Ecto neural progenitor cell (in vitro differentiated cells): ENCODE results near the gene PRAMEF14.
"Not testable (repeated sequence)": the region's sequence is repeated elsewhere in the genome, so short reads cannot be mapped to it uniquely, and the experiment has no call there.

Experiments used
- DNase-seq: peaks from one replicate; pipeline ENCODE4 v3.0.0-alpha.2; 2018; ENCODE audit warnings: low spot score

Gene PRAMEF14, protein sequence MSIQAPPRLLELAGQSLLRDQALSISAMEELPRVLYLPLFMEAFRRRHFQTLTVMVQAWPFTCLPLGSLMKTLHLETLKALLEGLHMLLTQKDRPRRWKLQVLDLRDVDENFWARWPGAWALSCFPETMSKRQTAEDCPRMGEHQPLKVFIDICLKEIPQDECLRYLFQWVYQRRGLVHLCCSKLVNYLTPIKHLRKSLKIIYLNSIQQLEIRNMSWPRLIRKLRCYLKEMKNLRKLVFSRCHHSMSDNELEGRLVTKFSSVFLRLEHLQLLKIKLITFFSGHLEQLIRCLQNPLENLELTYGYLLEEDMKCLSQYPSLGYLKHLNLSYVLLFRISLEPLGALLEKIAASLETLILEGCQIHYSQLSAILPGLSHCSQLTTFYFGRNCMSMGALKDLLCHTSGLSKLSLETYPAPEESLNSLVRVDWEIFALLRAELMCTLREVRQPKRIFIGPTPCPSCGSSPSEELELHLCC

DNA sequence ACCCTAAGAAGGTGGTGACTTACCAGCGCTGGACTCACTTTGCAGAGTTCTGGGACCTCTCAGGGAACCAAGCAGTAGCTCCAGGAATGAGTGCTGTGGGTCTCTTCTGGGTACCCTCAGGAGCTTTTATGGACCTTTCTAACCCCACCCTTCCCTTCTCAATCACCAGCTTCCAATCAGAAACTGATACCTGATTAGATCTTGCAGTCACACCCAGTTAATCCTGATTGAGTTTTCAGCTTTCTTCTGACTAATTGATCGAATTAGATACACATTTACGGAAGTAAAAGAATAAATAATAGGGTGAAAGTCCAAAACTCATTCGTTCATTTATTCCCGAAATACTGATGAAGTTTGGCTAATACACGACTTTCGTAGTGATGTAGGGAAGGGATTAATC lies at the start of gene PRAMEF14:
Gene PRAMEF14, minus strand, starts transcription at position 101 of the 400 bp plus-strand sequence. CDS start 1,820 bp downstream, outside the sequence.
- not testable (repeated sequence) for DNase-seq

DNA sequence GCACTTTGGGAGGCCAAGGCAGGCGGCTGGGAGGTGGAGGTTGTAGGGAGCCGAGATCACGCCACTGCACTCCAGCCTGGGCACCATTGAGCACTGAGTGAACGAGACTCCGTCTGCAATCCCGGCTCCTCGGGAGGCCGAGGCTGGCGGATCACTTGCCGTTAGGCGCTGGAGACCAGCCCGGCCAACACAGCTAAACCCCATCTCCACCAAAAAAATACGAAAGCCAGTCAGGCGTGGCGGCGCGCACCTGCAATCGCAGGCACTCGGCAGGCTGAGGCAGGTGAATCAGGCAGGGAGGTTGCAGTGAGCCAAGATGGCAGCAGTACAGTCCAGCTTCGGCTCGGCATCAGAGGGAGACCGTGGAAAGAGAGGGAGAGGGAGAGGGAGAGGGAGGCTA lies 48.4 kb upstream of the PRAMEF14 start:
- DNase-seq = not testable (repeated sequence)

DNA sequence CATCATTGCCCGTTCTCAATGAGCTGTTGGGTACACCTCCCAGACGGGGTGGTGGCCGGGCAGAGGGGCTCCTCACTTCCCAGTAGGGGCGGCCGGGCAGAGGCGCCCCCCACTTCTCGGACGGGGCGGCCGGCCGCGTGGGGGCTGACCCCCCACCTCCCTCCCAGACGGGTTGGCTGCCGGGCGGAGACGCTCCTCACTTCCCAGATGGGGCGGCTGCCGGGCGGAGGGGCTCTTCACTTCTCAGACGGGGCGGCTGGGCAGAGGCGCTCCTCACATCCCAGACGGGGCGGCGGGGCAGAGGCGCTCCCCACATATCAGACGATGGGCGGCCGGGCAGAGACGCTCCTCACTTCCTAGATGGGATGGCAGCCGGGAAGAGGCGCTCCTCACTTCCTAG lies 47.8 kb upstream of the PRAMEF14 start:
- not testable (repeated sequence) for DNase-seq

DNA sequence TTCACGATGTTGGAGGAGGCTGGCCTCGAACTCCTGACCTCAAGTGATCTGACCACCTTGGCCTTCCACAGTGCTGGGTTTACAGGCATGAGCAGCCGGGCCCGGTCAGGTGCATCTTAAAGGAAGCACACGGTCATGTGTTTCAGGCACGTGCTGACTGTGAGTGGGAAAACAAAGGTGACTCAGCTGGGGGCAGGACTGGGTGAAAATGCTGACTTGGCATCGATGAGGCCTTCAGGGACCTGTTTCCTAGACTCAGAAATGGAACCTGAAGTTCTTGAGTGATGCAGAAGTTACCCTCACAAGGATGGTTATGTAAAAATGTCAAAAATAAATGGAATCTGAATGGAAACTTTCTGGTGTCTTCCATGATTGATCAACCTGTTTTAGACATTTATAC lies 46.1 kb upstream of the PRAMEF14 start:
- not testable (repeated sequence) for DNase-seq

GRCh38 chr1:13389332-13389731 lies 42.4 kb upstream of the PRAMEF14 start, which contains the start of gene PRAMEF17:
Gene PRAMEF17 (plus strand): TSS chr1:13389632. CDS start chr1:13389658, 26 bp downstream.
- DNase-seq = not testable (repeated sequence)

GRCh38 chr1:13380380-13380779 lies 33.4 kb upstream of the PRAMEF14 start:
- not testable (repeated sequence) for DNase-seq

GRCh38 chr1:13378983-13379382 lies 32.0 kb upstream of the PRAMEF14 start:
- not testable (repeated sequence) for DNase-seq

DNA sequence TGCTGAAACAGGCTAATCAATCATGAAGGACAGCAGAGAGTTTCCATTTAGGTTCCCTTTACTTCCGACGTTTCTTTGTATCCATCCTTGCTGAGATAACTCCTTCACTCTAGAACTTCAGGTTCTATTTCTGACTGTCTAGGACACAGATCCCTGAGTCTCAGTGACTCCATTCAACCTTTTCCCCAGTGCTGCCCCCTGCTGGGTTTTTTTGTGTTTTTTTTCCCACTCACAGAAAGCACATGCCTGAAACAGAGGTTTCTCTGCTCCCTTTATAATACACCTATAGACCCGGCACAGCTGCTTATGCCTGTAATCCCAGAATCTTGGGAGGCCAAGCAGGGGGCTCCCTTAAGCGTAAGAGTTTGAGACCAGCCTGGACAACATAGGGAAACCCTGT lies 21.6 kb upstream of the PRAMEF14 start:
- DNase-seq = not testable (repeated sequence)

GRCh38 chr1:13366536-13366935 lies 19.6 kb upstream of the PRAMEF14 start:
- DNase-seq = not testable (repeated sequence)

DNA sequence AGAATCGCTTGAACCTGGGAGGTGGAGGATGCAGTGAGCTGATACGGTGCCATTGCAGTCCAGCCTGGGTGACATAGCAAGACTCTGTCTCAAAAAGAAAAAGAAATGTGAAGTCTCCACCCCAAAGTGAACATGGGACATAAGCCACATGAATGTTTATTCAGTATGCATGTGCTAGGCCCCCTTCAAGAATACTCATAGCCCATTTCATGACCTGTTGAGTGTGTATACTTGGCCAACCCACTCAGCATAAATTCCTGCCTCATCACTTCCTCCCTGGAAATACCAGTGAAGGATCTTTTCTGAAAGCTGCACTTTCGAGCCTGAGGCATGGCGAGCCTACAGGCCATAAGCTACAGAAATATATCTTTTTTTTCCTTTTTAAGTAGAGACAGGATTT lies 18.0 kb upstream of the PRAMEF14 start:
- DNase-seq = not testable (repeated sequence)

DNA sequence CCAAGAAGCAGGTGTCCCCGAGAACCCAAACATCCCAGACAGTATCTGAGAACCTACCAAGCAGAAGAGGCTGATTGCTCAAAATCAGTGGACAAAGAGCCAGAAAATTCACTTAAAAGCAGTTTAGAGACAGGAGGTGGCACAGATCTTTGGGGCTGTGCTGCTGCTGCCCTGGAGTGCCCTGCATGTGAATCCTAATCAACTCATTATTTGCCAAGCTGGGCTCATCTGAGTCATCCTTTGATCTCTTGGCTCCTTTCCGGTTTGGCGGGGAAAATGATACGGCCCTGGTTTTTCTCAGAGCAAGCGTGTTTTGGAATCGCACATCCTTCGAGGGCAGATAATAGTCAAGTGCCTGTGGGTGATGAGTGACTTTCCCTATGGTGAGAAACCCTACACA lies 15.4 kb upstream of the PRAMEF14 start:
- not testable (repeated sequence) for DNase-seq

DNA sequence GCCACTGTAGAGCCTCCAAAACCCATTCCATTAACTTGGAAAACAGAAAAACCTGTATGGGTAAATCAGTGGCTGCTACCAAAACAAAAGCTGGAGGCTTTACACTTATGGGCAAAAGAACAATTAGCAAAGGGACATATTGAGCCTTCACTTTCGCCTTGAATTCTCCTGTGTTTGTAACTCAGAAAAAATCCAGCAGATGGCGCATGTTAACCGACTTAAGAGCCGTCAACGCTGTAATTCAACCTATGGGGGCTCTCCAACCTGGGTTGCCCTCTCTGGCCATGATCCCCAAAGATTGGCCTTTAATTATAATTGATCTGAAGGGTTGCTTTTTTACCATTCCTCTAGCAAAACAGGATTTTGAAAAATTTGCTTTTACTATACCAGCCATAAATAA lies 9.8 kb upstream of the PRAMEF14 start:
- not testable (repeated sequence) for DNase-seq

DNA sequence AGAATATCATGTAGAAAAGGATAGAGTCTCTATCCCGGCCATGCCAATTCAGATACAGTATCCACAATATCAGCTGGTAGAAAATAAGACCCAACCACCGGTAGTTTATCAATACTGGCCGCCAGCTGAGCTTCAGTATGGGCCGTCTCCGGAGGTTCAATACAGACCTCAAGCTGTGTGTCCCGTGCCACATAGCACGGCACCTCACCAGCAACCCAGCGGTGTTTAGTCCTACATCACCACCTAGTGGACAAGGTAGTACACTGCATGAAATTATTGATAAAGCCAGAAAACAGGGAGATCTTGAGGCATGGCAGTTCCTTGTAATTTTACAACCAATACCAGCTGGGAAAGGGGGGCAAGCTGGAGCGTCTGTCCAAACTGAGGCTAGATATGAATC lies 7.5 kb upstream of the PRAMEF14 start:
- DNase-seq = not testable (repeated sequence)

- not testable (repeated sequence) for DNase-seq
These were observed 6.5 kb upstream of the PRAMEF14 start for GRCh38 chr1:13353476-13353875.

DNA sequence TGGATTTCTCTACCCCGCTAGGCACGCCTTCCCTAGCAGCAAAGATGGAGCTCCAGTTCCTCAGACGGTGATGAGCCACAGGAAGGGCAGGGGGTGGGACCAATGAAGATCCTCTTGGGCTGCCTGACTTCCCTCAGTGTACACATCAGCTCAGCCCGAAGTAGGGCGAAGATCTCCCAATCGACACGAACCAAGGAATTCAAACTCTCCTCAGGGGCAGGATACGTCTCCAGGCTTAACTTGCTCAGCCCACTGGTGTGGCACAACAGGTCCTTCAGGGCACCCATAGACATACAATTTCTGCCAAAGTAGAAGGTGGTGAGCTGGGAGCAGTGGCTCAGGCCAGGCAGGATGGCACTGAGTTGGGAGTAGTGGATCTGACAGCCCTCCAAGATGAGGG lies 4.4 kb downstream of the PRAMEF14 start:
- DNase-seq = not testable (repeated sequence)

DNA sequence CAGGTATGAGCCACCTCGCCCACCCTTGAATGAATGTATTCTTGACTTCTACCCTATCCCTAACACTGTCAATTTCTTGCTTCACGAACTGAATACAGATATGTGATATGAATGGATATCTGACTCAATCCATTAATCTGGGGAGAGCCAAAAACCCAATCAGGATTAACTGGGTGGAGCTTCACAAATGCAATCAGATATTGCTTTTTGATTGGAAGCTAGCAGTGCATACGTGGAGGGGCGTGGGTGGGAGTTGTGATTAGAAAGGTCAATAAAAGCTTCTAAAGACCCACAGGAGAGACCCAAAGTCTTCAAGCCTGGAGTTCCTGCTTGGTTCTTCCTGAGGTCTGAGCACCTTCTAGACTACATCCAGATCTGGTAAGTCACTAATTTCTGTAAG lies 31.7 kb downstream of the PRAMEF14 start, which contains the start of gene PRAMEF15:
Gene PRAMEF15, plus strand, starts transcription at position 301 of the 400 bp plus-strand sequence. CDS start 2,827 bp downstream, outside the sequence.
- not testable (repeated sequence) for DNase-seq

GRCh38 chr1:13303239-13303638 lies 43.7 kb downstream of the PRAMEF14 start, which contains the start of gene PRAMEF33:
Gene PRAMEF33 (plus strand): TSS chr1:13303539. CDS start chr1:13305955, 2,416 bp downstream.
- DNase-seq = not testable (repeated sequence)

DNA sequence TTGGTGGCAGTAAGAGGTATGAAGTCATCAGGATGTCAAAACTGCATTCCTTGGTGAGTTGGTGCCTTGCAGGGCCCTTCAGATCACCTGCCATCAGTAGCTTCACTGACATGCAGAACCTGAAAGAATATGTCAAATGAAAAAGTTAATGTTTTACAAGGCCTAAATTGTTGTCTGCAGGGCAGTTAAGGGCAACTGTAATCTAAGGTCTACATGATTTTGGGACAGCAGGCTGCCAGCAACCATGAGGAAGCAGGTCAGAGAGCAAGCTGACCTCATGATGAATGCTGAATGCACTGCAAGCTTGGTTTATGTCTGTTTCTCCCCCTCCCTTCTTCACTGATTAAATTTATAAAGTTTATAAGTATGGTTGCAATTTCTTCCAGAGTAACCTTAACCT lies 44.7 kb downstream of the PRAMEF14 start:
- not testable (repeated sequence) for DNase-seq

GRCh38 chr1:13298699-13299098 lies 48.2 kb downstream of the PRAMEF14 start:
- DNase-seq = not testable (repeated sequence)

- DNase-seq = not testable (repeated sequence)
These were observed 49.6 kb downstream of the PRAMEF14 start for GRCh38 chr1:13297216-13297931.
